K562 (cell line): ENCODE data around the gene MPHOSPH8. TPM values are rescaled to one million over a fixed set of nuclear protein-coding genes. Genes with fewer than 3 reads are reported as not detected.
A peak's percentile ranks its signal among the peaks of the same experiment; 100 is the strongest.

Experiments used
- BRD4 ChIP-seq: fragments of 200-600 bp; sonication (generic); IDR thresholded peaks from 2 replicates; pipeline ENCODE4 v1.6.1; 2017; ENCODE audit warnings: inconsistent platforms
- CBFA2T3 ChIP-seq: fragments of 450-650 bp; IDR thresholded peaks from 2 replicates; pipeline ENCODE4 v1.6.1; 2017
- CCAR2 ChIP-seq: fragments of 200-400 bp; formaldehyde crosslinking; IDR thresholded peaks from 2 replicates; pipeline ENCODE4 v1.6.1; 2017; ENCODE audit warnings: mild to moderate bottlenecking, low read depth, low read length
- ELF2 ChIP-seq: fragments of 250-450 bp; sonication (Bioruptor Pico); IDR thresholded peaks from 2 replicates; pipeline ENCODE4 v1.5.0; 2021; ENCODE audit warnings: mild to moderate bottlenecking
- EP300 ChIP-seq: IDR thresholded peaks from 2 replicates; pipeline ENCODE4 v1.6.1; 2012; ENCODE audit warnings: low read length, improper control_type of control experiment
- ERF ChIP-seq: fragments of 450-650 bp; formaldehyde crosslinking; IDR thresholded peaks from 2 replicates; pipeline ENCODE4 v1.4.0; 2020; ENCODE audit warnings: mild to moderate bottlenecking, mixed read lengths
- FOS ChIP-seq: IDR thresholded peaks from 3 replicates; pipeline ENCODE4 v1.6.1; 2011; ENCODE audit not compliant: insufficient read length; ENCODE audit errors: extremely low read depth
- HBP1 ChIP-seq: fragments of 450-650 bp; formaldehyde crosslinking; IDR thresholded peaks from 2 replicates; pipeline ENCODE4 v1.4.0; 2022; ENCODE audit warnings: missing genetic modification characterization
- IRF9 ChIP-seq: fragments of 450-650 bp; IDR thresholded peaks from 2 replicates; pipeline ENCODE4 v1.6.1; 2016; ENCODE audit warnings: missing biosample characterization, missing genetic modification characterization
- JUN ChIP-seq, 2 experiments: sonication (generic) in 1 of 2; formaldehyde crosslinking in 1 of 2; IDR thresholded peaks; 2 replicates each; pipeline versions ENCODE4 v1.6.1 to v1.8.0; 2012 to 2022; ENCODE audit warnings: borderline replicate concordance in 2 of 2, mild to moderate bottlenecking in 2 of 2, improper control_type of control experiment in 1 of 2, low read depth in 1 of 2, low read length in 1 of 2, missing genetic modification reagents in 1 of 2
- MXD1 ChIP-seq: fragments of 250-450 bp; sonication (Bioruptor Pico); IDR thresholded peaks from 2 replicates; pipeline ENCODE4 v1.8.0; 2021; ENCODE audit warnings: borderline replicate concordance, mild to moderate bottlenecking, moderate library complexity; ENCODE audit not compliant: poor library complexity, severe bottlenecking
- NFRKB ChIP-seq: fragments of 450-650 bp; IDR thresholded peaks from 2 replicates; pipeline ENCODE4 v1.6.1; 2016; ENCODE audit warnings: low read depth
- PYGO2 ChIP-seq: fragments of 450-650 bp; IDR thresholded peaks from 2 replicates; pipeline ENCODE4 v1.6.1; 2016; ENCODE audit warnings: mild to moderate bottlenecking, missing genetic modification characterization, moderate library complexity, missing compliant biosample characterization
- RFX7 ChIP-seq: fragments of 250-450 bp; sonication (Bioruptor Pico); IDR thresholded peaks from 2 replicates; pipeline ENCODE4 v1.5.1; 2021; ENCODE audit warnings: mild to moderate bottlenecking
- SAP30 ChIP-seq: fragments of 200-600 bp; sonication (generic); IDR thresholded peaks from 2 replicates; pipeline ENCODE4 v1.6.1; 2012; ENCODE audit warnings: borderline replicate concordance, low read depth, mild to moderate bottlenecking, moderate library complexity, low read length, control low read depth, inconsistent platforms; ENCODE audit not compliant: insufficient read depth, poor library complexity, severe bottlenecking
- SNAPC5 ChIP-seq: fragments of 250-450 bp; sonication (Bioruptor Pico); IDR thresholded peaks from 2 replicates; pipeline ENCODE4 v1.8.0; 2021; ENCODE audit warnings: moderate library complexity, mild to moderate bottlenecking, inconsistent platforms
- TBP ChIP-seq: optimal IDR thresholded peaks from 2 replicates; pipeline ENCODE3; 2011; ENCODE audit warnings: low read depth, low read length, improper control_type of control experiment
- ZFPM2 ChIP-seq: fragments of 250-450 bp; sonication (Bioruptor Pico); IDR thresholded peaks from 2 replicates; pipeline ENCODE4 v1.5.1; 2022; ENCODE audit warnings: mild to moderate bottlenecking
- ZNF146 ChIP-seq: IDR thresholded peaks from one replicate; pipeline ENCODE4 v1.6.1; 2018; ENCODE audit warnings: missing compliant biosample characterization; ENCODE audit not compliant: unreplicated experiment
- ZNF239 ChIP-seq: fragments of 250-450 bp; sonication (Bioruptor Pico); IDR thresholded peaks from 2 replicates; pipeline ENCODE4 v1.4.0; 2020; ENCODE audit warnings: mild to moderate bottlenecking
- ZNF445 ChIP-seq: fragments of 250-450 bp; sonication (Bioruptor Pico); IDR thresholded peaks from 2 replicates; pipeline ENCODE4 v1.4.0; 2020; ENCODE audit warnings: low read depth, mild to moderate bottlenecking, moderate library complexity
- ZNF696 ChIP-seq: fragments of 250-450 bp; sonication (Bioruptor Pico); conservative IDR thresholded peaks from 2 replicates; pipeline ENCODE4 v1.4.0; 2020; ENCODE audit warnings: mild to moderate bottlenecking, moderate library complexity
- polyA plus RNA-seq, 8 experiments: library from polyadenylated mRNA; depleted of rRNA in 4 of 8; stranded (reverse) in 5 of 8; unstranded in 3 of 8; fragments of >200 nt; fragmentation: Nextera tagmentation in 2 of 8; fragmentation: Illumina TruSeq in 1 of 8; extraction: Ambion mirVana in 2 of 8; extraction: Trizol in 1 of 8; gene quantifications; 2 replicates each; pipeline versions ENCODE4 v1.2.1 to v1.2.3, GENCODE V29; 2011 to 2014; ENCODE audit warnings: inconsistent platforms in 1 of 8, missing spikeins in 1 of 8
- total RNA-seq, 7 experiments: library from RNA; depleted of rRNA in 6 of 7; stranded (reverse); fragments of >200 nt in 6 of 7; fragmentation: Illumina TruSeq in 2 of 7; extraction: Trizol in 2 of 7; gene quantifications; 2 replicates each; pipeline versions ENCODE4 v1.2.1 to v1.2.3, GENCODE V29; 2011 to 2021; ENCODE audit warnings: low replicate concordance in 1 of 7

The MPHOSPH8 gene
- total and polyA plus RNA-seq, 9 of the 15 experiments (the other 6 are each of a cell fraction or from before 2014, with no cell fraction given), result 10.3 to 24.8 (median 16.6) TPM

GRCh38 chr13:19633479-19634255, at the start of gene MPHOSPH8 (continued):
- TF ChIP-seq ZNF239 (CRISPR knock-in tag) (no peak), IRF9 (tag) (no peak), ELF2 (no peak), ERF (CRISPR knock-in tag) (no peak), CCAR2 (no peak), RFX7 (CRISPR knock-in tag) (no peak), MXD1 (CRISPR knock-in tag) (no peak), BRD4 (no peak), NFRKB (no peak), ZNF445 (CRISPR knock-in tag) (no peak), PYGO2 (tag) (no peak), TBP (no peak), ZNF146 (CRISPR knock-in tag) (no peak), FOS (peak; percentile 91), SNAPC5 (CRISPR knock-in tag) (no peak), CBFA2T3 (no peak), EP300 (no peak), SAP30 (no peak), ZFPM2 (CRISPR knock-in tag) (no peak), ZNF696 (CRISPR knock-in tag) (no peak), JUN (IDR thresholded peaks at IDR 0.05; ENCODE audit: borderline replicate concordance, low read depth, low read length) (no peak), JUN (CRISPR knock-in tag; IDR thresholded peaks at IDR 0.05; ENCODE audit: borderline replicate concordance) (no peak), HBP1 (no peak)
